GM23248 (cell line): Measurements from ENCODE around the gene ATR. TPM values are rescaled to one million over a fixed set of nuclear protein-coding genes. Genes with fewer than 3 reads are reported as not detected.
"Not testable (repeated sequence)": the region's sequence is repeated elsewhere in the genome, so short reads cannot be mapped to it uniquely, and the experiment has no call there.

Source experiments
- DNase-seq: peaks from one replicate; pipeline ENCODE4 v3.0.0-alpha.2; 2015
- H2AFZ ChIP-seq: fragments of 200-600 bp; sonication (generic); 2 replicates; pipeline ENCODE4 v1.6.1; 2016; ENCODE audit warnings: antibody characterized with exemption
- H3F3A ChIP-seq: fragments of 200-600 bp; sonication (generic); 2 replicates; pipeline ENCODE4 v1.6.1; 2016; ENCODE audit warnings: mild to moderate bottlenecking, antibody characterized with exemption, mixed run types; ENCODE audit not compliant: insufficient read depth
- H3K27ac ChIP-seq: fragments of 200-600 bp; sonication (generic); 2 replicates; pipeline ENCODE4 v1.5.1; 2016; ENCODE audit warnings: mild to moderate bottlenecking
- H3K27me3 ChIP-seq: fragments of 200-600 bp; sonication (generic); replicated peaks from 2 replicates; pipeline ENCODE4 v1.6.1; 2016; ENCODE audit warnings: mild to moderate bottlenecking; ENCODE audit not compliant: insufficient read depth
- H3K36me3 ChIP-seq: fragments of 200-600 bp; sonication (generic); 2 replicates; pipeline ENCODE4 v1.6.1; 2016; ENCODE audit warnings: low read depth, mild to moderate bottlenecking
- H3K4me1 ChIP-seq: fragments of 200-600 bp; sonication (generic); 2 replicates; pipeline ENCODE4 v1.6.1; 2016; ENCODE audit warnings: mild to moderate bottlenecking; ENCODE audit not compliant: insufficient read depth
- H3K4me2 ChIP-seq: fragments of 200-600 bp; sonication (generic); one replicate; pipeline ENCODE4 v1.6.1; 2016; ENCODE audit warnings: mild to moderate bottlenecking; ENCODE audit not compliant: unreplicated experiment
- H3K4me3 ChIP-seq: fragments of 200-600 bp; sonication (generic); 2 replicates; pipeline ENCODE4 v1.5.1; 2016; ENCODE audit warnings: mild to moderate bottlenecking
- H3K79me2 ChIP-seq: fragments of 200-600 bp; sonication (generic); 2 replicates; pipeline ENCODE4 v1.6.1; 2016; ENCODE audit warnings: mild to moderate bottlenecking; ENCODE audit not compliant: insufficient read depth
- H3K9ac ChIP-seq: fragments of 200-600 bp; sonication (generic); 2 replicates; pipeline ENCODE4 v1.6.1; 2016; ENCODE audit warnings: mild to moderate bottlenecking
- H3K9me2 ChIP-seq: fragments of 200-600 bp; sonication (generic); 2 replicates; pipeline ENCODE4 v1.6.1; 2016; ENCODE audit warnings: mixed run types, mild to moderate bottlenecking, moderate library complexity; ENCODE audit not compliant: insufficient read depth
- H3K9me3 ChIP-seq: fragments of 200-600 bp; sonication (generic); one replicate; pipeline ENCODE4 v1.6.1; 2017; ENCODE audit warnings: low read depth
- H4K20me1 ChIP-seq: fragments of 200-600 bp; sonication (generic); 2 replicates; pipeline ENCODE4 v1.6.0; 2016; ENCODE audit not compliant: insufficient read depth
- EZH2 ChIP-seq: fragments of 200-600 bp; sonication (generic); IDR thresholded peaks from 2 replicates; pipeline ENCODE4 v1.6.1; 2018; ENCODE audit warnings: antibody characterized with exemption, mild to moderate bottlenecking; ENCODE audit not compliant: insufficient read depth, poor library complexity, severe bottlenecking
- EZH2phosphoT487 ChIP-seq: fragments of 200-600 bp; sonication (generic); IDR thresholded peaks from 2 replicates; pipeline ENCODE4 v1.6.1; 2018; ENCODE audit warnings: antibody characterized with exemption, moderate library complexity, mild to moderate bottlenecking, low read depth; ENCODE audit not compliant: insufficient read depth
- WGBS, 2 experiments: methylation state at CpG; one replicate each; pipeline ENCODE4 v1.1.6; 2015 to 2017; ENCODE audit warnings: low lambda C conversion rate in 2 of 2, low coverage in 1 of 2; ENCODE audit errors: missing lambda C conversion rate in 2 of 2; 5-methylcytosine and 5-hydroxymethylcytosine counted together
- in situ Hi-C: fragments of 300-500 bp; cut with MboI; formaldehyde crosslinking; loops from 2 replicates; pipeline ENCODE4 v1.15.0; 2020
- polyA plus RNA-seq: library from polyadenylated mRNA; unstranded; fragments of >200 nt; fragmentation: Nextera tagmentation; extraction: Ambion mirVana; gene quantifications from 2 replicates; pipeline ENCODE4 v1.2.1, GENCODE V29; 2016
- total RNA-seq: library from RNA; depleted of rRNA; stranded (reverse); fragments of >200 nt; shearing (Covaris generic); gene quantifications from 2 replicates; pipeline ENCODE4 v1.2.3, GENCODE V29; 2014

The ATR gene
- total and polyA plus RNA-seq, 2 experiments from 2014 or later = 15.1 to 28.3 TPM

GRCh38 chr3:142553741-142554140 is 24.8 kb downstream of the ATR start:
- in situ Hi-C loops = no loop called here
- 96 to 98% methylated on average over 1 of the region's 1 CpG for WGBS, 2 experiments

GRCh38 chr3:142552579-142552978 is 26.0 kb downstream of the ATR start:
- peaks cover 51% of the 10 kb centered on the region for H3K36me3 ChIP-seq
- in situ Hi-C loops = not testable (repeated sequence)

More at GRCh38 chr3:142553741-142554140, 24.8 kb downstream of the ATR start:
- Histone ChIP-seq H2AFZ (no peak overlapping the region), H3K4me1 (no peaks in the 10 kb centered on the region), H3K9me3 (no peaks in the 10 kb centered on the region), H3K36me3 (peaks cover 49% of the 10 kb centered on the region), H3K27me3 (no peaks in the 10 kb centered on the region), H4K20me1 (no peaks in the 10 kb centered on the region), H3F3A (no peaks in the 10 kb centered on the region), H3K4me2 (no peak overlapping the region), H3K9me2 (no peaks in the 10 kb centered on the region), H3K27ac (no peak overlapping the region), H3K4me3 (no peak overlapping the region), H3K79me2 (no peaks in the 10 kb centered on the region), H3K9ac (no peak overlapping the region)
- DNase-seq = no peak
- TF ChIP-seq EZH2phosphoT487 (no peak), EZH2 (no peak)

GRCh38 chr3:142549986-142550385 is 28.5 kb downstream of the ATR start:
- H4K20me1 ChIP-seq = no peaks in the 10 kb centered on the region
- in situ Hi-C loops = no loop called here
- no peaks in the 10 kb centered on the region for H3K79me2 ChIP-seq
- no peak for TF ChIP-seq EZH2
- no peak for TF ChIP-seq EZH2phosphoT487
- no peak overlapping the region for H3K9ac ChIP-seq
- WGBS, 2 experiments = 79 to 81% methylated on average over 7 of the region's 7 CpGs
- no peak overlapping the region for H3K4me2 ChIP-seq
- H3K9me3 ChIP-seq = no peaks in the 10 kb centered on the region
- H3K36me3 ChIP-seq = peaks cover 42% of the 10 kb centered on the region
- H3K9me2 ChIP-seq = no peaks in the 10 kb centered on the region
- no peak overlapping the region for H2AFZ ChIP-seq
- H3K27me3 ChIP-seq = no peaks in the 10 kb centered on the region
- H3K4me3 ChIP-seq = no peak overlapping the region
- DNase-seq = no peak
- H3K27ac ChIP-seq = no peak overlapping the region
- no peaks in the 10 kb centered on the region for H3K4me1 ChIP-seq
- H3F3A ChIP-seq = no peaks in the 10 kb centered on the region

More at GRCh38 chr3:142552579-142552978, 26.0 kb downstream of the ATR start:
- not testable (repeated sequence) for H3K79me2 ChIP-seq, H4K20me1 ChIP-seq, H3K9ac ChIP-seq, H3K9me3 ChIP-seq, H2AFZ ChIP-seq, H3K27me3 ChIP-seq, H3K4me1 ChIP-seq, H3K4me3 ChIP-seq, DNase-seq, H3F3A ChIP-seq, H3K4me2 ChIP-seq, H3K27ac ChIP-seq, H3K9me2 ChIP-seq
- 91 to 100% methylated on average over 1 of the region's 1 CpG for WGBS, 2 experiments

GRCh38 chr3:142543307-142543706 is 35.2 kb downstream of the ATR start:
- Histone ChIP-seq H3K79me2 (no peaks in the 10 kb centered on the region), H3F3A (no peaks in the 10 kb centered on the region), H3K9me2 (no peaks in the 10 kb centered on the region), H4K20me1 (no peaks in the 10 kb centered on the region), H3K4me1 (no peaks in the 10 kb centered on the region), H3K9ac (no peak overlapping the region), H2AFZ (no peak overlapping the region), H3K27me3 (no peaks in the 10 kb centered on the region), H3K36me3 (peaks cover 26% of the 10 kb centered on the region), H3K4me3 (no peak overlapping the region), H3K9me3 (no peaks in the 10 kb centered on the region), H3K27ac (no peak overlapping the region), H3K4me2 (no peak overlapping the region)
- no peak for DNase-seq
- in situ Hi-C loops = no loop called here
- WGBS, 2 experiments = 57 to 89% methylated on average over 1 to 5 of the region's 5 CpGs
- TF ChIP-seq EZH2phosphoT487 (no peak), EZH2 (no peak)

- in situ Hi-C loops = no loop called here
- no peaks in the 10 kb centered on the region for H3K9me3 ChIP-seq
- H3K27me3 ChIP-seq = no peaks in the 10 kb centered on the region
- H3K36me3 ChIP-seq = peaks cover 18% of the 10 kb centered on the region
- no peak for DNase-seq
- H3K4me2 ChIP-seq = no peak overlapping the region
- no peak overlapping the region for H3K27ac ChIP-seq
- no peak for TF ChIP-seq EZH2
- TF ChIP-seq EZH2phosphoT487 = no peak
- H3F3A ChIP-seq = no peaks in the 10 kb centered on the region
- WGBS, 2 experiments = 77 to 88% methylated on average over 2 of the region's 2 CpGs
- no peak overlapping the region for H3K9ac ChIP-seq
- no peaks in the 10 kb centered on the region for H4K20me1 ChIP-seq
- no peak overlapping the region for H3K4me3 ChIP-seq
- H3K4me1 ChIP-seq = no peaks in the 10 kb centered on the region
- no peaks in the 10 kb centered on the region for H3K79me2 ChIP-seq
- H2AFZ ChIP-seq = no peak overlapping the region
- H3K9me2 ChIP-seq = no peaks in the 10 kb centered on the region
Observed at GRCh38 chr3:142542054-142542453, 36.5 kb downstream of the ATR start.
